MM.1S (cell line): ENCODE results near the gene OR7C1.

Experiments used
- EZH2 ChIP-seq: fragments of 300-600 bp; sonication (generic); optimal IDR thresholded peaks from 2 replicates; pipeline ENCODE3; 2017; ENCODE audit warnings: low read depth, mild to moderate bottlenecking, antibody characterized with exemption, low read length, mixed read lengths
- EZH2phosphoT487 ChIP-seq: fragments of 300-600 bp; sonication (generic); IDR thresholded peaks from 2 replicates; pipeline ENCODE4 v1.6.1; 2018; ENCODE audit warnings: antibody characterized with exemption, low read length
- TF ChIP-seq, protein P1 (sequence below): fragments of 300-600 bp; sonication (generic); IDR thresholded peaks from 2 replicates; pipeline ENCODE4 v1.5.1; 2016; ENCODE audit warnings: antibody characterized with exemption, low read length, mixed read lengths

- TF ChIP-seq, protein P1, sequence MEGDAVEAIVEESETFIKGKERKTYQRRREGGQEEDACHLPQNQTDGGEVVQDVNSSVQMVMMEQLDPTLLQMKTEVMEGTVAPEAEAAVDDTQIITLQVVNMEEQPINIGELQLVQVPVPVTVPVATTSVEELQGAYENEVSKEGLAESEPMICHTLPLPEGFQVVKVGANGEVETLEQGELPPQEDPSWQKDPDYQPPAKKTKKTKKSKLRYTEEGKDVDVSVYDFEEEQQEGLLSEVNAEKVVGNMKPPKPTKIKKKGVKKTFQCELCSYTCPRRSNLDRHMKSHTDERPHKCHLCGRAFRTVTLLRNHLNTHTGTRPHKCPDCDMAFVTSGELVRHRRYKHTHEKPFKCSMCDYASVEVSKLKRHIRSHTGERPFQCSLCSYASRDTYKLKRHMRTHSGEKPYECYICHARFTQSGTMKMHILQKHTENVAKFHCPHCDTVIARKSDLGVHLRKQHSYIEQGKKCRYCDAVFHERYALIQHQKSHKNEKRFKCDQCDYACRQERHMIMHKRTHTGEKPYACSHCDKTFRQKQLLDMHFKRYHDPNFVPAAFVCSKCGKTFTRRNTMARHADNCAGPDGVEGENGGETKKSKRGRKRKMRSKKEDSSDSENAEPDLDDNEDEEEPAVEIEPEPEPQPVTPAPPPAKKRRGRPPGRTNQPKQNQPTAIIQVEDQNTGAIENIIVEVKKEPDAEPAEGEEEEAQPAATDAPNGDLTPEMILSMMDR = no peak
- TF ChIP-seq EZH2phosphoT487 (no peak), EZH2 (no peak)
Measured at GRCh38 chr19:14779151-14779550, 55.8 kb downstream of the OR7C1 start.
